ENCODE measurements around the gene NOS1AP. TPM values are rescaled to one million over a fixed set of nuclear protein-coding genes. Genes with fewer than 3 reads are reported as not detected.

The NOS1AP gene
- total and polyA plus RNA-seq, 2 experiments from 2014 or later = 5.8 to 6.6 TPM

DNA sequence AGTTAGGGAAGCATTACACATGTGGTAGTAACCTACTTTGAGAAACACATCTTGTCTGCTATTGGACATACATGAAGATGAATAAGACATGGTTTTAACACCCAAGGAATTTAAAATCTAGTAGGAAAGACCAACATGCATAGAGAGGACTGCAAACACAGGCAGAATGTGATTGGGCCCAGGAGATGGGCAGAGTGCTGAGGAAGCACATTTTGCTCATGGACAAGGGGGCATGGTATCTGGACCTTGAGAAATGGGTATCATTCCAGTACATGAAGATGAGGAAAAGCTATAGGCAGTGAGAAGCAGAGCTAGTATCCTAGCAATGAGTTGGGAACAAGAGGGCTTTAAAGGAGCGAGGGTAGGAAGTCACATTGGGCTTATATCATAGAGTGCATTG lies 164.4 kb downstream of the NOS1AP start:
- Histone ChIP-seq H3K79me2 (replicated peaks; ENCODE audit: insufficient read depth) (peaks cover 9% of the 10 kb centered on the region; the same call in 1 of the 2 replicates), H3K36me3 (ENCODE audit: insufficient read depth) (no peaks in the 10 kb centered on the region), H3K4me3 (no peak overlapping the region), H3K27ac (ENCODE audit: low read depth) (no peak overlapping the region), H2AFZ (no peak overlapping the region), H3F3A (replicated peaks; ENCODE audit: low read depth) (no peaks in the 10 kb centered on the region), H3K27me3 (ENCODE audit: insufficient read depth) (no peaks in the 10 kb centered on the region), H3K4me1 (ENCODE audit: insufficient read depth) (peaks cover 36% of the 10 kb centered on the region), H3K4me2 (no peak overlapping the region), H4K20me1 (replicated peaks; ENCODE audit: insufficient read depth) (no peaks in the 10 kb centered on the region; the same call in 1 of the 2 replicates), H3K9me2 (ENCODE audit: insufficient read depth) (peaks cover 7% of the 10 kb centered on the region; the same call in 1 of the 2 replicates)
- no peak for TF ChIP-seq NANOG (IDR thresholded peaks at IDR 0.05; ENCODE audit: borderline replicate concordance)
- no peak for TF ChIP-seq STAT1 (IDR thresholded peaks at IDR 0.05; ENCODE audit: unreplicated experiment)
- TF ChIP-seq EZH2phosphoT487 (IDR thresholded peaks at IDR 0.05; ENCODE audit: unreplicated experiment) = no peak
- no peak for TF ChIP-seq ZNF114 (CRISPR knock-in tag; IDR thresholded peaks at IDR 0.05)
- TF ChIP-seq EZH2 (IDR thresholded peaks at IDR 0.05; ENCODE audit: low read depth, unreplicated experiment) = no peak
- no peak for TF ChIP-seq POLR2AphosphoS5 (IDR thresholded peaks at IDR 0.05; ENCODE audit: low read depth)
- TF ChIP-seq JUNB (IDR thresholded peaks at IDR 0.05; ENCODE audit: unreplicated experiment) = no peak
- TF ChIP-seq, protein P1, sequence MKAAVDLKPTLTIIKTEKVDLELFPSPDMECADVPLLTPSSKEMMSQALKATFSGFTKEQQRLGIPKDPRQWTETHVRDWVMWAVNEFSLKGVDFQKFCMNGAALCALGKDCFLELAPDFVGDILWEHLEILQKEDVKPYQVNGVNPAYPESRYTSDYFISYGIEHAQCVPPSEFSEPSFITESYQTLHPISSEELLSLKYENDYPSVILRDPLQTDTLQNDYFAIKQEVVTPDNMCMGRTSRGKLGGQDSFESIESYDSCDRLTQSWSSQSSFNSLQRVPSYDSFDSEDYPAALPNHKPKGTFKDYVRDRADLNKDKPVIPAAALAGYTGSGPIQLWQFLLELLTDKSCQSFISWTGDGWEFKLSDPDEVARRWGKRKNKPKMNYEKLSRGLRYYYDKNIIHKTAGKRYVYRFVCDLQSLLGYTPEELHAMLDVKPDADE (IDR thresholded peaks at IDR 0.05) = no peak
- TF ChIP-seq, protein P2, sequence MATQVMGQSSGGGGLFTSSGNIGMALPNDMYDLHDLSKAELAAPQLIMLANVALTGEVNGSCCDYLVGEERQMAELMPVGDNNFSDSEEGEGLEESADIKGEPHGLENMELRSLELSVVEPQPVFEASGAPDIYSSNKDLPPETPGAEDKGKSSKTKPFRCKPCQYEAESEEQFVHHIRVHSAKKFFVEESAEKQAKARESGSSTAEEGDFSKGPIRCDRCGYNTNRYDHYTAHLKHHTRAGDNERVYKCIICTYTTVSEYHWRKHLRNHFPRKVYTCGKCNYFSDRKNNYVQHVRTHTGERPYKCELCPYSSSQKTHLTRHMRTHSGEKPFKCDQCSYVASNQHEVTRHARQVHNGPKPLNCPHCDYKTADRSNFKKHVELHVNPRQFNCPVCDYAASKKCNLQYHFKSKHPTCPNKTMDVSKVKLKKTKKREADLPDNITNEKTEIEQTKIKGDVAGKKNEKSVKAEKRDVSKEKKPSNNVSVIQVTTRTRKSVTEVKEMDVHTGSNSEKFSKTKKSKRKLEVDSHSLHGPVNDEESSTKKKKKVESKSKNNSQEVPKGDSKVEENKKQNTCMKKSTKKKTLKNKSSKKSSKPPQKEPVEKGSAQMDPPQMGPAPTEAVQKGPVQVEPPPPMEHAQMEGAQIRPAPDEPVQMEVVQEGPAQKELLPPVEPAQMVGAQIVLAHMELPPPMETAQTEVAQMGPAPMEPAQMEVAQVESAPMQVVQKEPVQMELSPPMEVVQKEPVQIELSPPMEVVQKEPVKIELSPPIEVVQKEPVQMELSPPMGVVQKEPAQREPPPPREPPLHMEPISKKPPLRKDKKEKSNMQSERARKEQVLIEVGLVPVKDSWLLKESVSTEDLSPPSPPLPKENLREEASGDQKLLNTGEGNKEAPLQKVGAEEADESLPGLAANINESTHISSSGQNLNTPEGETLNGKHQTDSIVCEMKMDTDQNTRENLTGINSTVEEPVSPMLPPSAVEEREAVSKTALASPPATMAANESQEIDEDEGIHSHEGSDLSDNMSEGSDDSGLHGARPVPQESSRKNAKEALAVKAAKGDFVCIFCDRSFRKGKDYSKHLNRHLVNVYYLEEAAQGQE (IDR thresholded peaks at IDR 0.05; ENCODE audit: unreplicated experiment) = no peak
- Mint-ChIP-seq H3K9me3 (no peaks in the 10 kb centered on the region), H3K36me3 (ENCODE audit: low read depth) (no peaks in the 10 kb centered on the region), H3K4me1 (peaks cover 66% of the 10 kb centered on the region), H3K4me3 (no peak overlapping the region), H3K27ac (no peak overlapping the region), H3K27me3 (ENCODE audit: insufficient read depth, low read depth, poor library complexity) (no peaks in the 10 kb centered on the region)
- no peak for DNase-seq (ENCODE audit: low spot score)
- ATAC-seq = no peak

DNA sequence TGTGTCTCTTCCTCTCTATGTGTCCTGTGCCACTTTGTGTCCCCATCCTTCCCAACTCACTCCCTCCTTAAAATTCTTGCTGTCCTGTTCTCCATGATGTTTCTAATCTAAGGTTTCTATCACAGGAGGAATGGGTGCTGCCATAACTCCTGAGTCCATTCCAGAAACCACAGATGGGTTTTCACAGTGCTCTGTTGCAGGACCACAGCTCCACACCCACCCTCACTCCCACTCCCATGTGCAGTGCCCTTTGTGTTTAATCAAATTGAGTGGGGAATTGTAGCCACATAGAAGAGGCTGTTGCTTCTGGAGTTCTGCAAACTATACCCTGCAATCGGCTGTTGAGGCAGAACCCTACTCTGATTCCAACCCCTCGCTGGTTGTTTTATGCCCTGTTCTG lies 165.1 kb downstream of the NOS1AP start:
- H3K27me3 Mint-ChIP-seq (ENCODE audit: insufficient read depth, low read depth, poor library complexity) = no peaks in the 10 kb centered on the region
- no peaks in the 10 kb centered on the region for H3F3A ChIP-seq (replicated peaks; ENCODE audit: low read depth)
- no peak overlapping the region for H2AFZ ChIP-seq
- peaks cover 65% of the 10 kb centered on the region for H3K4me1 Mint-ChIP-seq
- H3K36me3 ChIP-seq (ENCODE audit: insufficient read depth) = no peaks in the 10 kb centered on the region
- H3K9me3 Mint-ChIP-seq = no peaks in the 10 kb centered on the region
- H3K79me2 ChIP-seq (replicated peaks; ENCODE audit: insufficient read depth) = peaks cover 9% of the 10 kb centered on the region; the same call in 1 of the 2 replicates
- H3K4me1 ChIP-seq (ENCODE audit: insufficient read depth) = peaks cover 31% of the 10 kb centered on the region
- no peak overlapping the region for H3K4me3 Mint-ChIP-seq
- no peak overlapping the region for H3K4me3 ChIP-seq
- H3K36me3 Mint-ChIP-seq (ENCODE audit: low read depth) = no peaks in the 10 kb centered on the region
- DNase-seq (ENCODE audit: low spot score) (no peak), ATAC-seq (no peak)
- H3K9me2 ChIP-seq (ENCODE audit: insufficient read depth) = peaks cover 7% of the 10 kb centered on the region; the same call in 1 of the 2 replicates
- H3K27ac ChIP-seq (ENCODE audit: low read depth) = no peak overlapping the region
- no peaks in the 10 kb centered on the region; the same call in 1 of the 2 replicates for H4K20me1 ChIP-seq (replicated peaks; ENCODE audit: insufficient read depth)
- no peaks in the 10 kb centered on the region for H3K27me3 ChIP-seq (ENCODE audit: insufficient read depth)
- H3K4me2 ChIP-seq = no peak overlapping the region
- no peak overlapping the region for H3K27ac Mint-ChIP-seq
- TF ChIP-seq, protein P3, sequence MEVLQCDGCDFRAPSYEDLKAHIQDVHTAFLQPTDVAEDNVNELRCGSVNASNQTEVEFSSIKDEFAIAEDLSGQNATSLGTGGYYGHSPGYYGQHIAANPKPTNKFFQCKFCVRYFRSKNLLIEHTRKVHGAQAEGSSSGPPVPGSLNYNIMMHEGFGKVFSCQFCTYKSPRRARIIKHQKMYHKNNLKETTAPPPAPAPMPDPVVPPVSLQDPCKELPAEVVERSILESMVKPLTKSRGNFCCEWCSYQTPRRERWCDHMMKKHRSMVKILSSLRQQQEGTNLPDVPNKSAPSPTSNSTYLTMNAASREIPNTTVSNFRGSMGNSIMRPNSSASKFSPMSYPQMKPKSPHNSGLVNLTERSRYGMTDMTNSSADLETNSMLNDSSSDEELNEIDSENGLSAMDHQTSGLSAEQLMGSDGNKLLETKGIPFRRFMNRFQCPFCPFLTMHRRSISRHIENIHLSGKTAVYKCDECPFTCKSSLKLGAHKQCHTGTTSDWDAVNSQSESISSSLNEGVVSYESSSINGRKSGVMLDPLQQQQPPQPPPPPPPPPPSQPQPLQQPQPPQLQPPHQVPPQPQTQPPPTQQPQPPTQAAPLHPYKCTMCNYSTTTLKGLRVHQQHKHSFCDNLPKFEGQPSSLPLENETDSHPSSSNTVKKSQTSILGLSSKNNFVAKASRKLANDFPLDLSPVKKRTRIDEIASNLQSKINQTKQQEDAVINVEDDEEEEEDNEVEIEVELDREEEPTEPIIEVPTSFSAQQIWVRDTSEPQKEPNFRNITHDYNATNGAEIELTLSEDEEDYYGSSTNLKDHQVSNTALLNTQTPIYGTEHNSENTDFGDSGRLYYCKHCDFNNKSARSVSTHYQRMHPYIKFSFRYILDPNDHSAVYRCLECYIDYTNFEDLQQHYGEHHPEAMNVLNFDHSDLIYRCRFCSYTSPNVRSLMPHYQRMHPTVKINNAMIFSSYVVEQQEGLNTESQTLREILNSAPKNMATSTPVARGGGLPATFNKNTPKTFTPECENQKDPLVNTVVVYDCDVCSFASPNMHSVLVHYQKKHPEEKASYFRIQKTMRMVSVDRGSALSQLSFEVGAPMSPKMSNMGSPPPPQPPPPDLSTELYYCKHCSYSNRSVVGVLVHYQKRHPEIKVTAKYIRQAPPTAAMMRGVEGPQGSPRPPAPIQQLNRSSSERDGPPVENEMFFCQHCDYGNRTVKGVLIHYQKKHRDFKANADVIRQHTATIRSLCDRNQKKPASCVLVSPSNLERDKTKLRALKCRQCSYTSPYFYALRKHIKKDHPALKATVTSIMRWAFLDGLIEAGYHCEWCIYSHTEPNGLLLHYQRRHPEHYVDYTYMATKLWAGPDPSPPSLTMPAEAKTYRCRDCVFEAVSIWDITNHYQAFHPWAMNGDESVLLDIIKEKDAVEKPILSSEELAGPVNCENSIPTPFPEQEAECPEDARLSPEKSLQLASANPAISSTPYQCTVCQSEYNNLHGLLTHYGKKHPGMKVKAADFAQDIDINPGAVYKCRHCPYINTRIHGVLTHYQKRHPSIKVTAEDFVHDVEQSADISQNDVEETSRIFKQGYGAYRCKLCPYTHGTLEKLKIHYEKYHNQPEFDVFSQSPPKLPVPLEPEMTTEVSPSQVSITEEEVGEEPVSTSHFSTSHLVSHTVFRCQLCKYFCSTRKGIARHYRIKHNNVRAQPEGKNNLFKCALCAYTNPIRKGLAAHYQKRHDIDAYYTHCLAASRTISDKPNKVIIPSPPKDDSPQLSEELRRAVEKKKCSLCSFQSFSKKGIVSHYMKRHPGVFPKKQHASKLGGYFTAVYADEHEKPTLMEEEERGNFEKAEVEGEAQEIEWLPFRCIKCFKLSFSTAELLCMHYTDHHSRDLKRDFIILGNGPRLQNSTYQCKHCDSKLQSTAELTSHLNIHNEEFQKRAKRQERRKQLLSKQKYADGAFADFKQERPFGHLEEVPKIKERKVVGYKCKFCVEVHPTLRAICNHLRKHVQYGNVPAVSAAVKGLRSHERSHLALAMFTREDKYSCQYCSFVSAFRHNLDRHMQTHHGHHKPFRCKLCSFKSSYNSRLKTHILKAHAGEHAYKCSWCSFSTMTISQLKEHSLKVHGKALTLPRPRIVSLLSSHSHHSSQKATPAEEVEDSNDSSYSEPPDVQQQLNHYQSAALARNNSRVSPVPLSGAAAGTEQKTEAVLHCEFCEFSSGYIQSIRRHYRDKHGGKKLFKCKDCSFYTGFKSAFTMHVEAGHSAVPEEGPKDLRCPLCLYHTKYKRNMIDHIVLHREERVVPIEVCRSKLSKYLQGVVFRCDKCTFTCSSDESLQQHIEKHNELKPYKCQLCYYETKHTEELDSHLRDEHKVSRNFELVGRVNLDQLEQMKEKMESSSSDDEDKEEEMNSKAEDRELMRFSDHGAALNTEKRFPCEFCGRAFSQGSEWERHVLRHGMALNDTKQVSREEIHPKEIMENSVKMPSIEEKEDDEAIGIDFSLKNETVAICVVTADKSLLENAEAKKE (CRISPR knock-in tag; IDR thresholded peaks at IDR 0.05) = no peak
- TF ChIP-seq, protein P1 (IDR thresholded peaks at IDR 0.05) = no peak
- TF ChIP-seq CREB1 (CRISPR knock-in tag; IDR thresholded peaks at IDR 0.05; ENCODE audit: low read depth) = no peak
